DMS79 (cell line): ENCODE data around the gene CCDC74A.
"Not testable (repeated sequence)": the region's sequence is repeated elsewhere in the genome, so short reads cannot be mapped to it uniquely, and the experiment has no call there.

Experiments used
- DNase-seq: peaks from one replicate; lab custom pipeline; 2025; lab: John Stamatoyannopoulos, UW

CCDC74A gene

DNA sequence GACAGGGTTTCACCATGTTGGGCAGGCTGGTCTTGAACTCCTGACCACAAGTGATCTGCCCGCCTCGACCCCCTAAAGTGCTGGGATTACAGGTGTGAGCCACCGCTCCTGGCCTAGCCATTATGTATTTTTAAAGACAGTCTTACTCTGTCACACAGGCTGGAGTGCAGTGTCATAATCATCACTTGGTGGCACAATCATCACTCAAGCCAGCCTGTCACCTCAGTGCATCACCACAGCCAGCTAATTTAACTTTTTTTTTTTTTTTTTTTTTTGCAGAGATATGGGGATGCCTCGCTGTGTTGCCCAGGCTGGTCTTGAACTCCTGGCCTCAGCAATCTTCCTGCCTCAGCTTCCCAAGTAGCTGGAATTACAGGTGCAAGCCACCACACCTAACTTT is 24.1 kb upstream of the CCDC74A start:
- DNase-seq: not testable (repeated sequence)

DNA sequence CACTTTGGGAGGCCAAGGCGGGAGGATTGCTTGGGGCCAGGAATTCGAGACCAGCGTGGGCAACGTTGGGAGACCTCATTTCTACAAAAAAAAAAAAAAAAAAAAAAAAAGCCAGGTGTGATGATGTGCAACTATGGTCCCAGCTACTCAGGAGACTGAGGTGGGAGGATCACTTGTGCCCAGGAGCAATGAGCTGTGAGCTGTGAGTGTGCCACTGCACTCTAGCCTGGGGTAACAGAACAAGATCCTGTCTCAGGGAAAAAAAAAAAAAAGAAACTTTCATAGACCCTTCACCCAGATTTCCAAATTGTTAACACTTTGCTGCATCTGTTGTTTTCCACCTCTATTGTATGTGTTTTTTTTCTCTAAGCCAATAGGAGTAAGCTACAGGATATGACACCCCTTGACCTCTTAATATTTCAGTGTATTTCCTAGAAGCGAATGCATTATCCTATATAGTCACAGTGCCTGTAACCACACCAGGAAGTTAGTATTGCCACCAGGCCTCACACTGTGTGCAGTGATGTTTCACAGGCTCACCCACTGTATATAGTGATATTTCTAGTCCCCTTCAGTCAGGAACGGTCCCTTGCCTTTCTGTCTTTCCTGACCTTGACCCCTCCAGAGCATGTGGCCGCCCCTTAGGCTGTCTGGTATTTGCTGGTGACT is 23.5 kb upstream of the CCDC74A start:
- not testable (repeated sequence) for DNase-seq

DNA sequence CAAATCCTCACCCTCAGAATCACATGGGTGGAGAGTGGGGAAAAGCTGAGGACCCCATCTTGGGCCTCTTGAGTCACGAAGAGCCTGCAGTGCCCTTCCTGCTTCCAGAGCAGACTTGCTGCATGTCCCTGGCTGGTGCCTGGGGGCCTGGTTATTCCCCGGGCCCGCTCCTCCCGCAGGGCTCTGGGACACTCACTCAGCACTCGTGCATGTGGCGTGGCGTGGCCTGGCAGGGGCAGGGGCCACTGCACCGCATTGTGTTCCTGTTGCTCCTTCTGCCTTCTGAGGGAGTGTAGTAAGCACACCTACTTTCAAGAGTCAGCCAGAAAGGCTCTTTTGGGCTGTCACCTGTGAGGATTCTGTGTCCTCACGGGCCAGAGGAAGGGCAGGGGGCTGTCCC is 18.1 kb upstream of the CCDC74A start:
- no peak for DNase-seq

DNA sequence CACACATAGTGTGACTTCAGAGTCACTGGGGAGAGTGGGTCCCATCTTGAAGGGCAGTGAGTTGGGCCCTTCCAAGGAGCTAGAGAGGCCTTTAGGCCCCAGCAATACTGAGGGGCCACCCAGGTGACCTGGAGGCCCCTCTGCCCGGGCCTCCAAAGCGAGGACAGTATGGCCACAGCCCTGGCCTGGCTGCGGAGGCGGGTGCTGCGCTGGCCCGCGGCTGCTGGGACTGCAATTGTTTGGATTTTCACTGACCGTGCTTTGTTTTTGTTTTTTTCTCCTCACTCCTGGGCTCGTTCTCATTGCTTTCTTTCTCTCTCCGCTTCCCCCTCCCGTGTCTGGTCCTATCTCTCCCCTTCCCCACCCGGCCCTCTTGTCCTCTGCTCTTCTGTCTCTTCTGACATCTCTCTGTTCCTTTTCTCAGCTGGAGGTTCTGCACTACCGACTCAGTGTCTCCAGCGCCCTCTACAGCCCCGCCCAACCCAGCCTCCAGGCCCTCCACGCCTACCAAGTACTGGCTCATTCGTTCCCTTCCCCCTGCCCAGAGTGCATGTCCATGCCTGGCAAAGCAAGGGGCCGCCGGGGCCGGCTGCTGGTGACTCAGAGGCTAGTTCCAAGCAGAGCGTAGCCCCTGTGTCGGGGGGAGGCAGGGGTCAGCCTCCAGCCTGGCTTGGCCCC is 16.3 kb upstream of the CCDC74A start:
- not testable (repeated sequence) for DNase-seq

DNA sequence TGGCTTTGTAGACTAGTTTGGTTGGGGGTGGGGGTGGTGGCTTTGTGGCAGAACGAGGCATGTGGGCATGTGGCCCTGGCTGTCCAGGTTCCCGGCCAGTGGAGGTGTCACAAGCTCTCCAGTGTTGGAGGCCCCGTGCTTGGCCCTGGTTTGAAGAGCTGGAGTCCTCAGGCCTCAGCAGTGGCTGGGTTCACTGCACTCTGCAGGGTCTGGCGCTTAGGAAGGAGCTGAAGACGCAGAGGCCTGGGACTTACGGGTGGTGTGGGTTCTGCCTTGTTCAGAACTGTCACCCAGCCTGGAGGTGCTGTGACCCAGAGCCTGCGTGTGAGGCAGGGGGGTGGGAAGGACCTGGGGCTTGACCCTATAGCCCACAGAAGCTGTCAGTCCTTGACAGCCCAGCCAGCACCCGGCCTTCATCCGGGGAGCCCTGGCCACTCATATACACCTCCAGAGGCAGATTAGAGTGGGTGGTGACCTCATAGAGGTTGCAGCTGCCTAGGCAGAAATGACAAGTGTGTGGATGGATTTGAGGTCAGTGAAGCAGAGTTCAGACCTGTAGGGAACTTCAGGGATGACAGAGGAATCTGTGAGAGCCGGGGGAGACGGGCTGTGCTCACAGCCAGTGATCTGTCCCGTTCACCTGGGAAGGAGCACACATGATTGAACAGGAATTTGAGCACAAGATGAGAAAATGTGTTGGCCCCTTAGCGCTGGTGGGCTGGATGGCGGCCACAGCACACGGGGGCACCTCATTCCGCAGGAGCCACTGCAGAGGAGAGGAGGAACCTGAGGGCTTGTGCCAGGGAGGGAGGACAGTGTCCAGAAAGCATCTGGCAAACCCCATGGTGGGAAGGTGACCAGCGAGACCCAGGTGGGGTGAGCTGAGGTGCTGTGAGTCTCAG is 15.5 kb upstream of the CCDC74A start:
- not testable (repeated sequence) for DNase-seq

DNA sequence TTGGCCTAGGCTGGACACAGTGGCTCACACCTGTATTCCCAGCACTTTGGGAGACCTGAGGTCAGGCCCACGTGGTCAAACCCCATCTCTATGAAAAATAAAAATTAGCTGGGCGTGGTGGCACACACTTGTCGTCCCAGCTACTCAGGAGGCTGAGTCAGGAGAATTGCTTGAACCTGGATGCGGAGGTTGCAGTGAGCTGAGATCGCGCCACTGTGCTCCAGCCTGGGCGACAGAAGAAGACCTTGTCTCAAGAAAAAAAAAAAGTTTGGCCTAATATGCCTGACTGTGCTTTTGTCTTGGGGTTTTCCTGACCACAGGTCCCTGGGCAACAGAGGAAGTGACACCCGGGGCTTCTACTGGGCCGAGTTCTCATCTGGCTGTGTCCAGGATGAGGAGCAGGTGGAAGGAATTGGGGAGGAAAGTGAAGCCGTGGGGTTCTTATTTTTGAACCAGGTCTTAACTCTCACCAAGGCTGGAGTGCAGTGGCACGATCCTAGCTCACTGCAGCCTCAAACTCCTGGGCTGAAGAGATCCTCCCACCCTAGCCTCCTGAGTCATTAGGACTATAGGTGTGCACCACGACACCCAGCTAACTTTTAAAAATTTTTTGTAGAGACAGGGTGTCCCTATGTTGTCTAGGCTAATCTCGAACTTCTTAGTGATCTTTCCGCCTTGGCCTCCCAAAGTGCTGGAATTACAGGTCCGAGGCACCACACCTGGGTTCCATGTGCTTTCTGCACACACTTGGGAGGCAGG is 13.1 kb upstream of the CCDC74A start:
- DNase-seq: not testable (repeated sequence)

DNA sequence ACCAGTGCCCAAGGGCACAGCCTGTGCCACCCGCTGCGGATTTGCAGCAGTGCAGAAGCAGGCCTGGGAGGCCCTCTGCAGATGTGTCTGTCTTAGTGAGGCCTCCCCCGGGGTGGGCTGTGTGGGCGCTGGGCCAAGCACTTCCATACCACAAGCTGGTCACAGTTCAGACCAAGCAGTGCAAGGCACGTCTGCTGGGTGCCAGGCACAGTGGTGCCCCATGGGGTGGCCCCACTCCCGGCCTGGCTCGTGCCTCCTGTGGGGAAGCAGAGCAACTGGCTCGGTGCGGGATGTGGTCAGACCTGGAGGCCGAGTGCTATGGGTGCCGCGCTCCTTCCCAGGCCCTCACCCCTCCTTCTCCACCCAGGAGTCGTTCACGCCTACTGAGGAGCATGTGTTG is 12.5 kb upstream of the CCDC74A start:
- DNase-seq: not testable (repeated sequence)

DNA sequence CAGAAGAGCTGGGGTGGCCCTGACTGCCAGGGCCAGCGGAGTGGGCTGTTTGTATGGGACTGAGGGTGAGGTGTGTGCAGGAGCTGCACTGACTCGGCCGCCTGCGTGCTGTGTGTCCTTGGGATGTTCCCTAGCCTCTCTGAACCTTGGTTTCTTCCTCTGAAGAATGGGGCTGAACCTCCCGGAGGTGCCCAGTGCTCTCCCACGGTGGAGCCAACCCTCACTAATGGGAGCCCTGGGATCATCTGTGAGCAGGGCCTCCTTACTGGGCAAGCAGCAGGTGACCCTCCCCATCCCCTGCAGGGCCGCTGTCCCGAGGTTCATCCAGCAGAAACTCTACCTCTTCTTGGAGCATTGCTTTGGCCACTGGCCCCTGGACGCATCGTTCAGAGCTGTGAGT is 11.7 kb upstream of the CCDC74A start:
- no peak for DNase-seq

DNA sequence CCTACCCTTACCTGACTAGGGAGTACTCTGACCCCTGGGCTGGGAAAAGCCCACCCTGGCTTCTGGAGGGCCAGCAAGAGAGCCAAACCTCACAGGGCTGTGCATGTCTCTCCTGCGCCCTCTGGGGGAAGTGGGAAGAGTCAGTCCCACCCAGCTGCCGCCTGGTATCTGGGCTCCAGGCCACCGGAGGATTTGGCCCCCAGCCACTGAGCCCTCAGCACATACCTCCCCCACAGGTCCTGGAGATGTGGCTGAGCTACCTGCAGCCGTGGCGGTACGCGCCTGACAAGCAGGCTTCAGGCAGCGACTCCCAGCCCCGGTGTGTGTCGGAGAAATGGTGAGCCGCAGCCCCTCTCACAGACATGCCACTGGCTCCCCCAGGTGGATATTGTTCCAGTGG is 11.1 kb upstream of the CCDC74A start:
- not testable (repeated sequence) for DNase-seq

DNA sequence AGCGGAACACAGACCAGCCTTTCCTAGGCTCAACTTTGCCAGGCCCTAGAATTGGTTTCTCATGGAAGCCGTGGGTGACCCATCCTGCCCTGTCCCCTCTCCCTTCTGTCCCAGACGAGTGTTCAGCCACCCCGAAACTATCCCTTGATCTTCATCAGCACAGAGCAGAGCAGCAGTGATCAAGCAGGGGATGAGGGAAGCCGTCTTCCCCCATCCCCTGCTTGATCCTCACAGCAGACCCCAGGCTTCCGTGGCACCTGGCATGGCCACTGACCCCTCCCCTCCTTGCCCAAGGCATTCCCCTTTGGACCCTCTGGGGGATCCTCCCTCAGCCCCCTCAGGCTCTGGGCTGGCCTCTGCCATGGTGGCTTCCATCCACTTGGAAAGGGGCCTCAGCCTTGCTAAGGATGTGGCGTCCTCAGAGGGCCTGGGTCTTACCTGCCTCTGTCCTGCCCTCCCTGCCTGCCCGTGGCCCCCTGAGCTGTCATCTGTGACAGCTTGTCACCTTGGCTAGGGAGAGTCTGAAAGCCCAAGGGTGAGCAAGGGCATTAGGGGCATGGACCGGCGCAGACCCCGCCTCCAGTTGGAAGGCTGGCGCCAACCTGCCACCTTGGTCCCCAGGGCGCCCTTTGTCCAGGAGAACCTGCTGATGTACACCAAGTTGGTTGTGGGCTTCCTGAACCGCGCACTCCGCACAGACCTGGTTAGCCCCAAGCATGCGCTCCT is 10.4 kb upstream of the CCDC74A start:
- no peak for DNase-seq

DNA sequence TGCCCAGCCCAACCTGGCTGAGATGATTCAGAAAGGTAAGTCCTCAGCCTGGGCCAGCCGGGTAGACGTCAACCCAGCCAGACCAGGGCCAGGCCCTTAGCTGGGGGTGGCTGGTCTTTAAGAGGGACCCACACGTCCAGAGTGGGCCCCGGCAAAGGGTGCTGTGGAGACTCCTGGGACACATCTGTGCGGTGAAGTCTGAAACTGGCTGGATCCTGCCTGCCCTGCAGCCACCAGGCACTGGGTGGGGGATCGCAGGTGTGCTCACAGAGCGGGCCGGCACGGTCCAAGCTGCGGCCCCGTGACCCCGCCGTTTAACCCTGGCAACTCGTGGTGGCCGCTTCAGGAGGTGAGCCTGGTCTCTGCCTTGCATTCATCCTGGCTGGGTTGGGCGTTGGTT is 9.8 kb upstream of the CCDC74A start:
- not testable (repeated sequence) for DNase-seq

DNA sequence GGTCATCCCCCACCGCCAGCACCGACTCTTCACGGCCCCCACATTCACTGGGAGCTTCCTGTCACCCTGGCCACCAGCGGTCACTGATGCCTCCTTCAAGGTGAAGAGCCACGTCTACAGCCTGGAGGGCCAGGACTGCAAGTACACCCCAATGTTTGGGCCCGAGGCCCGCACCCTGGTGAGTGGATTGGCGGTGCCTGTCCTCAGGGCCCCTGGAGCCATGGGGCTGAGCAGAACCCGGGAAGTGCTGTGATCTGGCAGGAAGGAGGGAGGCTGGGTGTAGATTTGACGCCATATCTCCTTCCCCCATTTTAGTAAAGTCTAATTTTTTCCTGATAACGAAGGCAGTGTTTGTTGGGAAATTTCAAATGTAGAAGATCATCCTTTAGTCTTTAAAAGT is 9.2 kb upstream of the CCDC74A start:
- not testable (repeated sequence) for DNase-seq

DNA sequence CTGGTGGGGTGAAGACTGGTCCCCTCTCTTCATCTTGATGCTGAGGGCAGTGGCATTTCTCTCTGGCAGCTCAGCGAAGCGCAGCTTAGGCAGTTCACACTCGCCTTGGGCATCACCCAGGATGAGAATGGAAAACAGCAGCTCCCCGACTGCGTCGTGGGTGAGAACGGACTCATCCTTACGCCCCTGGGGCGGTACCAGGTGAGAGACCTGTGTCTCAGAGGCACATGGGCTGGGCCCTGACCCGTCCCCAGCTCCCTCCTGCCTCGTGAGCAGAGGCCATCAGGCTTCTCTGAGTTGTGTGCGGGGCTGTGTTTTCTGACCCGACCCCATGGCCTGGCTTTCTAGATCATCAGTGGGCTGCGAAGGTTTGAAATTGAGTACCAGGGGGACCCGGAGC is 8.2 kb upstream of the CCDC74A start:
- DNase-seq: no peak

DNA sequence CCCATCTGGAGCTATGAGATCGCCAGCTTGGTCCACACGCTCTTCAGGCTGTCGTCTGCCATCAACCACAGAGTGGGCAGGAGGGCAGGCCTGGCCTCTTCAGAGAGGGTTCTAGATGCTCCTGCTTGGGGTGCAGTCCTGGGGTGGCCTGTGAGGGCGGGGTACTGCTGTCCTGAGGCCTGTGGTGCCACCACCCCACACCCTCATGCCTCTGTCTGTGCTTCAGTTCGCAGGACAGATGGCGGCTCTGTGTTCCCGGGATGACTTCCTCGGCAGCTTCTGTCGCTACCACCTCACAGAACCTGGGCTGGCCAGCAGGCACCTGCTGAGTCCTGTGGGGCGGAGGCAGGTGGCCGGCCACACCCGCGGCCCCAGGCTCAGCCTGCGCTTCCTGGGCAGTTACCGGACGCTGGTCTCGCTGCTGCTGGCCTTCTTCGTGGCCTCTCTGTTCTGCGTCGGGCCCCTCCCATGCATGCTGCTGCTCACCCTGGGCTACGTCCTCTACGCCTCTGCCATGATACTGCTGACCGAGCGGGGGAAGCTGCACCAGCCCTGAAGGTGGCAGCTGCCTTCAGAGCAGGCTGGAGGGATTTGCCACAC is 7.7 kb upstream of the CCDC74A start:
- not testable (repeated sequence) for DNase-seq

DNA sequence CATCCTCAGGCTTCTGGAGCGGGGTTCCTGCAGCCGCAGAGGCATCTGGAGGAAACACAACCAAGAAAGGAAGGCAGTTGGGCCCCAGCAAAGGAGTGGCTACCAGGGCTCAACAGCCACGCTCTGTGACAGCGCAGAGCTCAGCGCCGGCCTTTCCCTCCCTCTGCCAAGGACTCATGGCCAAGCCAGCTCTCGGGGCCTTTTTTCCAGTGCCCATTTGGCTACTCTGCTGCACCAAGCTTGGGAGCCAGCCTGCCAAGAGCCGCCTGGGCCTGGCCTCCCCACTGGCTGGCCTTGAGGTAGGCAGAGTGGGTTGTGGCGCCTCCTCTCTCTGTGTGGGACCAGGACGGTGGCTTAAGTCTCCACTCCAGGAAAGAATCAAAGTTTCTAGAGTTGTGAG is 7.2 kb upstream of the CCDC74A start:
- DNase-seq: no peak

DNA sequence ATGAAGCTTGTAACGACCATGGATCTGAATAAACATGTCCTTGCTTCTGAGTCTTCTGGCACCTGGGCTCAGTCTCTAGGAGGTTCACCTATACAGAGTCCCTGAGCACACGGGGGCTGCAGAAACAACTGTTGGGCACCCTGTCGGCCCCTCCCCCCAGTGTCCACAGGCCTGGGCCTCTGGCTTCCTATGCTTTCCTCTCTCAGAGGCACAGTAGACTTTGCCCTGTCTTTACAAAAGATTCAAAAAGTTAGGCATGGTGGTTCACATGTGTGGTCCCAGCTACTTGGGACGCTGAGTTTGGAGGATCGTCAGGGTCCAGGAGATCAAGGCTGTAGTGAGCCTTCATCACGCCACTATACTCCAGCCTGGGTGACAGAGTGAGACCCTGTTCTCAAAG is 6.2 kb upstream of the CCDC74A start:
- not testable (repeated sequence) for DNase-seq

DNA sequence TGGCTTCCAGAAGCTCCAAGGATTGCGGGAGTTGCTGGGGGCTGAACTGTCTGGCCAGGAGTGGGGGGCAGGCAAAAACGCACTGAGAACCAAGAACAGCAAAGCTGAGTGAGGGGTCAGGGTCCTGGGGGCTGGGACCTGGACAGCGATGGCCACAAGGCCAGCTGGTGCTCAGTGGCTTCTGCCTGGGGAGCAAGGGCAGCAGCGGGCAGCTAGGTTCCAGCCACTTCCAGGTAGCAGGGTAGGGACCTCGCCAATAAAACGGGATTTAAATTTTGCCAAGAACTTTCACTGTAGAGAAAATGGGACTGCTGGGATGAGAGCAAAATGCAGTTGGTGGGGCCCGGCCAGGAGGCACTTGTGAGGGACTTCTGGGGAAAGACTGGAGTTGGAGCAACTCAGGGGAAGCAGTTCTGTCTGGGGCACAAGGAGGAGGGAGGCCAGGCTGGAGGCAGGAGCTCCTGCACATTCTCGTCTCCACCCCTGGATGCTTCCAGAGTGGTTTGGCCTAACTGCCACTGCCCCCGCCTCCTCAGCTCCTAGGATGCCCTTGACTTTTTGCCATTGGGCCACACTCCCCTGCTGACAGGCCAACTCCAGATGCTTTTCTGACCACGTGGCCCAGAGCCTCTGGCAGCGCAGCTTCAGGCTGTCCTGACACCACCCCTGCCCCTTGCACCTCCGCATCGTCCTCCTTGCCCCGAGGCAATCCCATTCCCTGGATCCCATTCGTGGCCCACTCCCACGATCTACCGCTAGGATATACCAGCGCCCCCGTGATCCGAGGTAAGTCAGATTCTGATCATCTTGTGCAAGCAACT is 5.5 kb upstream of the CCDC74A start:
- DNase-seq: no peak

DNA sequence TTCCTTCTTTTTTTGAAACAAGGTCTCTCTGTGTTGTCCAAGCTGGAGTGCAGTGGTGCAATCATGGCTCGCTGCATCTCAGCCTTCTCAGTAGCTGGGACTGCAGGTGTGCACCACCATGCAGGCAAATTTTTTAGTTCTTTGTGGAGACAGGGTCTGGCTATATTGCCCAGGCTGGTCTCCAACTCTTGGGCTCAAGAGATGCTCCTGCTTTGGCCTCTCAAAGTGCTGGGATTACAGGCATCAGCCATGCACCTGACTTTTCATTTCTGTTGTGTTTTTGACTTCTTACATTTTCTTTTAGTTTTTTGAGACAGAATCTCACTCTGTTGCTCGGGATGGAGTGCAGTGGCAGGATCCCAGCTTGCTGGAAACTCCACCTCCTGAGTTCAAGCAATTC is 2.4 kb upstream of the CCDC74A start:
- DNase-seq: not testable (repeated sequence)

DNA sequence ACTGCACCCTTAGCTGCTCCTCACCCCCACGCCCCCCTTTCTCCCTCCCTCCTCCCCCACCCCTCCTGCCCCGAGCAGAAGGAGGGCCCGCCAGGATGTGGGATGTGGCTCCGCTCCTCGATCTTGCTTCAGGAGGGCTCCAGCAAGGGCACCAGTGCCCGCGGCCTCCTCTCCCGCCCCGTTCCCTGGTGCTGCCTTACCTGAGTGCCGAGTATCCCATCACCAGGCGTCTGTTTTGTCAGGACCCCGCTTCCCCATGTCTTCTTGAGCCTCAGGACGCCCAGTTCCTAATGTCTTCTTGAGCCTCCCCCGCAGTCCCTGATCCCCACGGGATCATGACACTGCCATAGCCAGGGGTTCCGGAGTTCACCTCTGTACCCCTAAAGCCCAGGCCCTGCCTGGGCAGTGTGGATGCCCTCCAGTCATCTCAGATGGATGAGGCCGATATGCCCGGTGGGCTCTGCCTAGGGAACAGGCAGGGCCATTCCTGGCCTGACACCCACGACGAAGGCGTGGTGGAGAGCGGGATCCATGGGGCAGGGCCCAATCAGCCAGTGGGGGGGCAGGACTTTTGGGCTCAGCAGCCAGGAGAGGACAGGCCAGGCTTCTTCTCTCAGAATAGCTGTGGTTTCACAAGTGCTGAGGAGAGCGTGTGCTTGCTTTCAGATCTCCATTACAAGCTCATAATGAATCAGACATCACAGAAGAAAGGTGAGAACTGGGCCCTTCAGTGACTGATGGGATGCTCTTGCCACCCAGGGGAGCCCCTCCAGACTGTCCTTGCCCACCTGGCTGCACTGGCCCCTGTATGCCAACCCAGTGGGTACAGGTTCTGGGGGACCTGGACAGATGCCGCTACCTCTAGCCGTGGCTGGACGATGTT is 1.5 kb downstream of the CCDC74A start:
- not testable (repeated sequence) for DNase-seq
